IPS DF 6.9 (cell line): ENCODE data around the gene CERS1.

Experiments
- DNase-seq: peaks from one replicate; pipeline ENCODE4 v3.0.0-alpha.2; 2013; ENCODE audit warnings: low read depth, low spot score
- H3K27ac ChIP-seq: one replicate; pipeline ENCODE4 v1.5.1; 2013; ENCODE audit warnings: low read length, control low read depth
- H3K27me3 ChIP-seq: 2 replicates; pipeline ENCODE4 v1.6.1; 2013; ENCODE audit warnings: mild to moderate bottlenecking, low read length; ENCODE audit not compliant: control insufficient read depth, insufficient read depth
- H3K36me3 ChIP-seq: 2 replicates; pipeline ENCODE4 v1.6.1; 2013; ENCODE audit warnings: low read length; ENCODE audit not compliant: control insufficient read depth, insufficient read depth
- H3K4me1 ChIP-seq: 2 replicates; pipeline ENCODE4 v1.6.1; 2013; ENCODE audit warnings: low read length; ENCODE audit not compliant: control insufficient read depth, insufficient read depth
- H3K4me3 ChIP-seq: 2 replicates; pipeline ENCODE4 v1.5.1; 2013; ENCODE audit warnings: mild to moderate bottlenecking, low read length
- H3K9me3 ChIP-seq: 2 replicates; pipeline ENCODE4 v1.6.1; 2013; ENCODE audit warnings: low read length, inconsistent platforms; ENCODE audit not compliant: control insufficient read depth, insufficient read depth
- WGBS: extraction: QIAGEN DNeasy Blood & Tissue Kit; methylation state at CpG from one replicate; pipeline ENCODE4 v1.1.7; 2013; ENCODE audit warnings: mixed read lengths, missing lambda C conversion rate; ENCODE audit not compliant: insufficient read length, insufficient coverage; 5-methylcytosine and 5-hydroxymethylcytosine counted together

Gene CERS1

DNA sequence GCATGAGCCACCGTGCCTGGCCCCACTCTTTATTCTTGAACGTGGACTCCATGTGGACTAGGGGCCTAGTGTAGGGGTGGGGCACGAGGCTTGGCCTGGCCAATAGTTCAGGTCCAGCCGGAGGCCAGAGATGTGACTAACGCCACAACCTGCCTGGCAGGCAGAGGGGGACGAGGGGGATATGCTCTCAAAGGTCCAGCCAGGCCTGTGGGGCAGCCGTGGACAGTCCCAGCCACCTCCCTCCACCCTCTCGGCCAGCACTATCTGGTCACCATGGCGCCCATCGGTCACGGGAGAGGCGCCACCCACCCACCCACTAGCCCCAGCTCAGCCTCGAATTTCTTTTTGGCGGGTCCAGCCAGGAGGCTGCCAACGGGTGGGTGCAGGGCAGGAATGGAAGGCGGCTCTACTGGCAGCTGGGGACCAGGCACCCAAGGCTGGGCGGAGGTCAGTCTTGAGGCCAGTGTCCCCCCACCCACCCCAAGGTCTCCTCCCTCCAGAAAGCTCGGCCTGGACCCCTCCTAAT, 2.2 kb upstream of the CERS1 start:
- DNase-seq, result no peak
- WGBS, result no CpG with 5 or more reads among the region's 18 CpGs

DNA sequence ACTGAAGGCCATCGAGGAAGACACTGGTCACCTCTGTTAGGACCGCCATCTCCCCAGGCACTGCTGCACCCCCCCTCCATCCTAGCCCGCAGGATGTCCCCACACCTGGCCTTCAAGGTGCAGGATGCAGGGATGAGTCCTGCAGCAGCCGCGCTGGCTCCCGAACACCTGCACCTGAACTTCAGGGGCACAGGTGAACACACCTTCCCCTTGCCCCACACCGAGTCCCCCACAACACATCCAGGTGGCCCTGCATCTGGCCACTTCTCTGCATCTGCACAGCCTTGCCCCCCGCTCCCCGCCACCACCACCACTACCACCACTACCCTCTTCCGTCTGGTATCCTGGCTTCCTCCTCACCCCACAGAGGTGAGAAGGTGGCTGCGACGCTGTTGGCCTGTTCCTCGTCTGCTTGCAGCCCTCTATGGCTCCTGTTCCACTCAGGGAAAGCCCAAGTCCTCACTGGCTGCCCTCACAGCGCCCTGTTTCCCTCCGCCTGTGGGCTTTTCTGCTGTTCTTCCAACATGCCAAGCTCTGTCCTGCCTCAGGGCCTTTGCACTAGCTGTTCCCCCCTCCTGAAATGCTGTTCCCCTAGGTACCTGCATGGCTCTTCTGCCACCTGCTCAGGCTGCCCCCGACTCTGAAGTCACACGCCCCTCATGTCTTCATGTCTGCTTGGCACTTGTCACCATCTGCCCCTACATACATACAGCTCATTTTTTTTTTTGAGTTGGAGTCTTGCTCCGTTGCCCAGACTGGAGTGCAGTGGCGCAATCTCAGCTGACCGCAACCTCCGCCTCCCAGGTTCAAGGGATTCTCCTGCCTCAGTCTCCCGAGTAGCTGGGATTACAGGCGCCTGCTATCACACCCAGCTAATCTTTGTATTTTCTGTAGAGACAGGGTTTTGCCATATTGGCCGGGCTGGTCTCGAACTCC, 1.4 kb upstream of the CERS1 start:
- Histone ChIP-seq H3K4me1 (peaks cover 2% of the 10 kb centered on the region), H3K36me3 (no peaks in the 10 kb centered on the region), H3K27me3 (no peaks in the 10 kb centered on the region), H3K9me3 (no peaks in the 10 kb centered on the region), H3K27ac (no peak overlapping the region), H3K4me3 (no peak overlapping the region)
- DNase-seq, result no peak
- no CpG with 5 or more reads among the region's 25 CpGs for WGBS

More for the DNA sequence above, 2.2 kb upstream of the CERS1 start:
- H3K9me3 ChIP-seq, result no peaks in the 10 kb centered on the region
- H3K4me3 ChIP-seq, result no peak overlapping the region
- H3K27ac ChIP-seq, result no peak overlapping the region
- peaks cover 2% of the 10 kb centered on the region for H3K4me1 ChIP-seq
- H3K27me3 ChIP-seq, result no peaks in the 10 kb centered on the region
- no peaks in the 10 kb centered on the region; the same call in 1 of the 2 replicates for H3K36me3 ChIP-seq

DNA sequence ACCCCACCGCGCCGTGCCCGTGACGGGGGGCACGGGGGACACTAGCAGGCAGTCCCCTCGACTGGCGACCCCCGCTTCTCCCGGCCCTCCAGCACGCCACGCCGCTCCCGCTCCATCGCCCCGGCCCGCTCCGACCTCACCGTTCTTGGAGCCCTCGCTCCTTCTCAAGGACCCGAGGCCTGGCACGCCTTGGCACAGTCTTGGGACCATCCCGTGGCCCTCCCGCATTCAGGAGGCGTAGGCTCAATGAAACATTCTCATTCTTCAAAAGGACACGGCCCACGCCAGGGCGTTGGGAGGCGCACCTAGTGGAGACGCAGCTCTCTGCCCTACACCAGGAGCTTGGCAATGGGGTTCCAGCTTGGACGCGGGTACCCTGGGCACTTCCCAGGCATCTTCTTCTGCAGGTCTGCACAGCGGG, 473 bp upstream of the CERS1 start:
- H3K4me1 ChIP-seq, result peaks cover 2% of the 10 kb centered on the region
- no CpG with 5 or more reads among the region's 33 CpGs for WGBS
- H3K9me3 ChIP-seq, result no peaks in the 10 kb centered on the region
- no peak overlapping the region for H3K27ac ChIP-seq
- no peaks in the 10 kb centered on the region for H3K36me3 ChIP-seq
- H3K27me3 ChIP-seq, result no peaks in the 10 kb centered on the region
- DNase-seq, result no peak
- H3K4me3 ChIP-seq, result peak overlapping the region; percentile 64; the same call in 1 of the 2 replicates

DNA sequence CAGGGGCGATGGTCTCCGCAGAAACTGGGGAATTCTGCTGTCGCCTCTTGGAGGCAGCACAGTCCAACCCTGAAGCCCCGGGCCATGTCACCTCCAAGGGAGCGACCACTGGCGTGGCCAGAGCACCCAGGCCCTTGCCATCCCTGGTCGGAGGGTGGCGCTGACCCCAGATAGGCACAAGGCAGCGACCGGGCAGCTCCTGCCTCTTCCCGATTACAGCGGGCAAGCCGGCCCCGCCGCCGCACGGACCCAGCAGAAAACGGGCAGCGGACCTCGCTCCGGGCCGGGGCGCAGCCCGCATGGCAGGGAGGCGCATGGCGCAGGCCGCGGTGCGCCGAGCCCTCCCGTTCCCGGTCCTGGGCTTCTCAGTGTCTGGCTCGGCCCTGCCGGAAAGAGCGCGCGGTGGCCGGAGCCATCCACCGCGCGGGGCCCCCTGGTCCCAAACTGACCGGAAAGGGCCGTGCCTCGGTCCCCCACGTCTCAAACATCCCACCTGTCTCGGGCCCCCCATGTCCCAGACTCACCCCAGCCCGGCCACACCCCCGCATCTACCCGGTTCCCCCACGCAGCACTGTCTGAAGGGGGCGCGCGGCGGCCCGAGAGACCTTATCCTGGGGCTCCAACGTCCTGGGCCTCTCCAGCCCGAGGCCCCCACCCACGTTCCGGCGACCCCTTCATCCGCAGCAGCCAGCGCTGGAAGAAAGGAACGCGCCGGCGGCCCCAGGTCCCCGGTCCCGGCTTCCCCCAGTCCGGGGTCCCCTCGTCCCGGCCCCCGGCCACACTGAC, 727 bp downstream of the CERS1 start:
- H3K4me1 ChIP-seq, result peaks cover 2% of the 10 kb centered on the region
- H3K9me3 ChIP-seq, result no peaks in the 10 kb centered on the region
- H3K27ac ChIP-seq, result no peak overlapping the region
- DNase-seq, result no peak
- WGBS, result no CpG with 5 or more reads among the region's 72 CpGs
- no peaks in the 10 kb centered on the region for H3K27me3 ChIP-seq
- H3K36me3 ChIP-seq, result no peaks in the 10 kb centered on the region
- H3K4me3 ChIP-seq, result peak overlapping the region; percentile 64

DNA sequence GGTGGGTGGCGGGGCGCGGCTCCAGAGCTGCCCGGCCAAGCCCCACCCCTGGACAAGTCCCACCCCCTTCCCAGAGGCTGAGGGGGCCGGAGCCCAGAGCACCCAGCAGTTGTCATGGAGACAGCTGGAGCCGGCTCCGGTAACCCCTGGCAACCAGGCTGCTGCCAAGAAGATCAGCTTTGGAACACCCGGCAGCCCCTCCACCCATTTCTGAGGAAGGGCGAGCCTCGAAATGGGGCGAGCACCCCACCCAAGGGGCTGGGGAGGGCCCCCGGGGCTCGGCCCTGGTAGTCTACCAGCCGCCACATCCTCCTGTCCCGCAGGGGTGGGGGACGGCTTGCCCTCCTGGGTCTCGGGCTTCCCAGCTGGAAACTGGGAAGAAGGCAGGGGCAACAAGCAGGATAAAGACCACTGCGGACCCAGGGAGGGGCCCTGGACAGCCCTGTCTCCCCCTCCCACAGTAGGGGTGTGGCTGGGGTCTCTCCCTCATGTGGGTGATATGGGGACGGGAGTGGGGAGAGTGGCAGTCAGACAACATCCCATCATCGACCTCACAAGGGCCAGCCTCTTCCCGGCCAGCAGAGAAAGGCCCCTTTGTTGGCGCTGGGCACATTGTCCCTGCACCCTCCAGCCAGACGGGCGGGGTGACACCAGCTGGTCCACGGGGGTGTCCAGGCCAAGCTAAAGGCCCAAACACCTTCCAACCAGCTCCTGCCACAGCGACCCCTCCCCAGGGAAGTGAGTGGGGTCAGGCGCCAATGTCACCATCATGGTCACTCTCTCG, 1.5 kb downstream of the CERS1 start:
- Histone ChIP-seq H3K36me3 (no peaks in the 10 kb centered on the region), H3K4me1 (peaks cover 2% of the 10 kb centered on the region), H3K27me3 (no peaks in the 10 kb centered on the region), H3K27ac (no peak overlapping the region), H3K9me3 (no peaks in the 10 kb centered on the region), H3K4me3 (peak overlapping the region; percentile 64; the same call in 1 of the 2 replicates)
- WGBS, result no CpG with 5 or more reads among the region's 28 CpGs
- no peak for DNase-seq

DNA sequence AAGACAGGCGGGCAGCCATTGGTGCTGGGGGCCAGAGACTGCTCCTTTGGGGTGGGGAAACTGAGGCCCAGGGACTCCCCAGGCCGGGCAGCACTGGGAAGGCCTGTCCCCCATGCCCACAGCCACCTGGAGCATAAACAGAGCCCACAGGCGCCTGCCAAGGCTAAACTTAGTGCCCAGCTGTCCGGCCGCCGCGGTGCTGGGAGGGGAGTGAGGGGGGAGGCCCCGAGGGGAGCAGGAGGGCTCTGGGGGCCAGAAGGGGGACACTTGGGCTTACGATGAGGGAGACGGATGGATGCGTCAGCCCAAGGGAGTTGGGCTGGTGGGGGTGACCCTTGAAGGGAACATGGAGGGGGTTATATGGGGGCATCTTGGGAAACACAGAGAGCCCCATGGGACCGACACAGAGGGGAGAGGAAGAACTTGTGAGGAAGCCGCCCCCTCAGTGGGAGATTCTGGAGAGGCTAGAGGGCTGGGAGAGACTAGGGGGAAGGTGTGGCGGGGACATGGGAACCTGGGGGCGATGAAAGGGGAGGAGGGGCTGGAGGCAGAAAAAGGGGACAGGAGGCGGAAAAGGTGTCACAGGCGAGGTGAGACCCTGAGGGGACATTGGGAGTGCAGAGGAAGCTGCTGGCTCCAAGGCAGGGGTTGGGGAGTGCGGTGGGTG, 2.2 kb downstream of the CERS1 start:
- Histone ChIP-seq H3K4me3 (no peak overlapping the region), H3K4me1 (peaks cover 2% of the 10 kb centered on the region), H3K9me3 (no peaks in the 10 kb centered on the region), H3K27ac (no peak overlapping the region), H3K36me3 (no peaks in the 10 kb centered on the region), H3K27me3 (no peaks in the 10 kb centered on the region)
- DNase-seq, result no peak
- WGBS, result no CpG with 5 or more reads among the region's 18 CpGs

DNA sequence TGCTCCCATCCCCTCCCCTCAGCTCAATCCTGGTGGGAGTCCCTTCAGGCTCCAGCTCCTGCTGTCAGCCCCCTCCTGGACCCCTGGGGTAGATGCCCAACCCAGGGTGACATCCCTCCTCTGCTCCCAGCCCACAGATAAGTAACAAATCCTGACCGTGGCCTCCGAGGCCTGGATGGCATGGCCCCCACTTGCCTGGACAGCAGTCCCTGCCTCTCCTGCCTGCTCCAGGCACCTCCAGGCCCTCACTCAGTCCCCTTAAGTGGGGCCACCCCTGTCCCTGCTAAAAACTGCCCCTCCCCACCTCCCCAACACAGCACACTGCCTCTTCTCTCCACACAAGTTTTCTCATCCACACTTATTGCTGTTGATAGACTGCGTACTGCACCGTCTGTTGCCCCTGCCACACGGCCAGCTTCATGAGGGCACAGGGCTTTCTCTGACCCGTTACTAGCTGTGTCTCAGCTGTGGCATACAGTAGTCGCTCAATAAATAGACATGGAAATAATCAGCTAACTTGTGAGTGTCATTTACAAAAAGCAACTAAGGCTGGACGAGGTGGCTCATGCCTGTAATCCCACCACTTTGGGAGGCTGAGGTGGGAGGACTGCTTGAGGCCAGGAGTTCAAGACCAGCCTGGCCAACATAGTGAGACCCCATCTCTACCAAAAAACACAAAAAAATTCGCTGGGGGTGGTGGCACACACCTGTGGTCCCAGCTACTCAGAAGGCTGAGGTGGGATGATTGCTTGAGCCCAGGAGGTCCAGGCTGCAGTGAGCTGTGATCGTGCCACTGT, 5.8 kb downstream of the CERS1 start:
- H3K27ac ChIP-seq, result no peak overlapping the region
- no peaks in the 10 kb centered on the region for H3K27me3 ChIP-seq
- DNase-seq, result no peak
- 0 out of 2 replicates have a peak, but pooled peaks cover 3% of the 10 kb centered on the region for H3K36me3 ChIP-seq
- no CpG with 5 or more reads among the region's 10 CpGs for WGBS
- no peaks in the 10 kb centered on the region for H3K9me3 ChIP-seq
- H3K4me3 ChIP-seq, result no peak overlapping the region
- H3K4me1 ChIP-seq, result peaks cover 2% of the 10 kb centered on the region

DNA sequence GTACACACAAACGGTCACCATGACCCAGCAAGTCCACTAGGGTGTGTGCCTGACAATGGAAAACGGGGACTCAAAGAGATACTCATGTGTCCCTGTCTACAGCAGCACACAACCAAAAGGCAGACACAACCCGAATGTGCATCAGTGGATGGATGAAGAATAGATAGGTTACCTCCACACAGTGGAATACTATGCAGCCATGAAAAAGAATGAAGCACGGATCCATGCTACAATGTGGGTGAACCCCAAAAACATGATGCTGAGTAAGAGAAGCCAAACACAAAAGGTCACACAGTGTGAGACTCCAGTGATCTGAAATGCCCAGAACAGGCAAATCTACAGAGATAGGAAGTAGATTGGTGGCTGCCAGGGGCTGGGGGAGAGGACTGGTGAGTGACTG, 9.0 kb downstream of the CERS1 start:
- WGBS, result no CpG with 5 or more reads among the region's 4 CpGs
- no peak for DNase-seq
- H3K4me3 ChIP-seq, result no peak overlapping the region
- no peaks in the 10 kb centered on the region for H3K9me3 ChIP-seq
- H3K36me3 ChIP-seq, result 0 out of 2 replicates have a peak, but pooled peaks cover 3% of the 10 kb centered on the region
- no peaks in the 10 kb centered on the region for H3K27me3 ChIP-seq
- no peak overlapping the region for H3K27ac ChIP-seq
- H3K4me1 ChIP-seq, result no peaks in the 10 kb centered on the region
